NCI-H146 treated with DMSO at 0.1 percent for 48 hours (cell line): Measurements from ENCODE around the gene SLC35F1.

Source experiments
- DNase-seq: peaks from one replicate; lab custom pipeline; 2025; ENCODE audit not compliant: unreplicated experiment; lab: John Stamatoyannopoulos, UW

Gene SLC35F1

GRCh38 chr6:118103381-118104146 is 196.5 kb downstream of the SLC35F1 start:
- no peak for DNase-seq

- no peak for DNase-seq
These were observed 215.2 kb downstream of the SLC35F1 start for GRCh38 chr6:118122161-118122725.

GRCh38 chr6:118122801-118123200 is 215.7 kb downstream of the SLC35F1 start:
- DNase-seq, result no peak

- no peak for DNase-seq
These were observed 216.5 kb downstream of the SLC35F1 start for GRCh38 chr6:118123503-118124037.

- DNase-seq, result no peak
These were observed 217.8 kb downstream of the SLC35F1 start for GRCh38 chr6:118124851-118125250.

GRCh38 chr6:118128755-118129154 is 221.7 kb downstream of the SLC35F1 start:
- no peak for DNase-seq

- DNase-seq, result no peak
These were observed 227.1 kb downstream of the SLC35F1 start for GRCh38 chr6:118134206-118134605.

- no peak for DNase-seq
These were observed 227.7 kb downstream of the SLC35F1 start for GRCh38 chr6:118134736-118135135.

- no peak for DNase-seq
These were observed 228.3 kb downstream of the SLC35F1 start for GRCh38 chr6:118135371-118135770.

- no peak for DNase-seq
These were observed 234.1 kb downstream of the SLC35F1 start for GRCh38 chr6:118141211-118141610.

- DNase-seq, result no peak
These were observed 239.5 kb downstream of the SLC35F1 start for GRCh38 chr6:118146584-118146983.

- no peak for DNase-seq
These were observed 240.4 kb downstream of the SLC35F1 start for GRCh38 chr6:118147511-118147910.

- no peak for DNase-seq
These were observed 241.5 kb downstream of the SLC35F1 start for GRCh38 chr6:118148561-118148960.

GRCh38 chr6:118152524-118152923 is 245.5 kb downstream of the SLC35F1 start:
- no peak for DNase-seq

- no peak for DNase-seq
These were observed 254.3 kb downstream of the SLC35F1 start for GRCh38 chr6:118161343-118161742.

GRCh38 chr6:118163542-118163941 is 256.5 kb downstream of the SLC35F1 start:
- no peak for DNase-seq

- no peak for DNase-seq
These were observed 258.4 kb downstream of the SLC35F1 start for GRCh38 chr6:118165500-118165899.

- DNase-seq, result no peak
These were observed 261.4 kb downstream of the SLC35F1 start for GRCh38 chr6:118168421-118168820.

- DNase-seq, result no peak
These were observed 264.8 kb downstream of the SLC35F1 start for GRCh38 chr6:118171852-118172251.

- DNase-seq, result no peak
These were observed 267.0 kb downstream of the SLC35F1 start for GRCh38 chr6:118174071-118174470.

- DNase-seq, result no peak
These were observed 270.7 kb downstream of the SLC35F1 start for GRCh38 chr6:118177720-118178119.

GRCh38 chr6:118179048-118179447 is 272.0 kb downstream of the SLC35F1 start:
- DNase-seq, result no peak
